Peyer's patch (tissue), 4 donors: ENCODE results near the gene SMARCA2.

Source experiments
- CTCF ChIP-seq, 6 experiments: fragments of 450-650 bp in 4 of 6; fragments of 200-600 bp in 2 of 6; sonication (generic) in 1 of 6; IDR thresholded peaks; one replicate each; pipeline ENCODE4 v1.5.1; 2017 to 2019; ENCODE audit warnings: antibody characterized with exemption in 6 of 6, mild to moderate bottlenecking in 3 of 6, moderate library complexity in 1 of 6
- POLR2A ChIP-seq, 2 donors: fragments of 450-650 bp; IDR thresholded peaks; one replicate each; pipeline ENCODE4 v1.5.1; 2017; ENCODE audit warnings: antibody characterized with exemption in 2 of 2, mild to moderate bottlenecking in 2 of 2, moderate library complexity in 2 of 2

DNA sequence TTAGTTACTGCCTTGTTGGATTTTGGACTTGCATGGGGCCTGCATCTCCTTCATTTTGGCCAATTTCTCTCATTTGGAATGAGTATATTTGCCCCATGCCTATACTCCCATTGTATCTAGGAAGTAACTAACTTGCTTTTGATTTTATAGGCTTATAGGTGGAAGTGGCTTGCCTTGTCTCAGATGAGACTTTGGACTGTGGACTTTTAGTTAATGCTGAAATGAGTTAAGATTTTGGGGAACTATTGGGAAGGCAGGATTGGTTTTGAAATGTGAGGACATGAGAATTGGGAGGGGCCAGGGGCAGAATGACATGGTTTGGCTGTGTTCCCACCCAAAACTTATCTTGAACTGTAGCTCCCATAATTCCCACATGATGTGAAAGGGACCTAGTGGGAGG lies 42.5 kb upstream of the SMARCA2 start:
- TF ChIP-seq CTCF (IDR thresholded peaks at IDR 0.05), result no peak
- TF ChIP-seq POLR2A (IDR thresholded peaks at IDR 0.05), result no peak
